Neural crest cell (in vitro differentiated cells): ENCODE results near the gene FGL2. TPM values are rescaled to one million over a fixed set of nuclear protein-coding genes. Genes with fewer than 3 reads are reported as not detected.

ENCODE experiments used
- DNase-seq: peaks from one replicate; pipeline ENCODE4 v3.0.0; 2021; ENCODE audit warnings: low read depth, mixed read lengths, low spot score
- H3K27ac Mint-ChIP-seq: one replicate; pipeline ENCODE4 v1.8.0; 2021; ENCODE audit warnings: mild to moderate bottlenecking, mixed read lengths; ENCODE audit not compliant: unreplicated experiment
- H3K27me3 Mint-ChIP-seq: 2 replicates; pipeline ENCODE4 v1.8.0; 2021; ENCODE audit warnings: low read depth, mild to moderate bottlenecking, mixed read lengths
- H3K36me3 Mint-ChIP-seq: 2 replicates; pipeline ENCODE4 v1.8.0; 2021; ENCODE audit warnings: low read depth, mild to moderate bottlenecking, mixed read lengths
- H3K4me1 Mint-ChIP-seq: 2 replicates; pipeline ENCODE4 v1.8.0; 2021; ENCODE audit warnings: mixed read lengths
- H3K4me3 Mint-ChIP-seq: one replicate; pipeline ENCODE4 v1.8.0; 2021; ENCODE audit warnings: mild to moderate bottlenecking, mixed read lengths
- H3K9me3 Mint-ChIP-seq: 2 replicates; pipeline ENCODE4 v1.8.0; 2021; ENCODE audit warnings: mixed read lengths
- CTCF ChIP-seq: fragments of 200-600 bp; sonication (generic); conservative IDR thresholded peaks from 2 replicates; pipeline ENCODE4 v1.5.0; 2021; ENCODE audit warnings: antibody characterized with exemption, mild to moderate bottlenecking
- long read RNA-seq: library from polyadenylated mRNA; unstranded; transcript quantifications from one replicate; pipeline ENCODE4 v2.0.0, GENCODE V29; 2020
- total RNA-seq: library from RNA; stranded (reverse); gene quantifications from 2 replicates; pipeline ENCODE4 v1.2.1, GENCODE V29; 2021

Gene FGL2
- not detected in 2 replicates for total RNA-seq
- long read RNA-seq, result 0 reads

- no peaks in the 10 kb centered on the region for H3K9me3 Mint-ChIP-seq
- H3K27me3 Mint-ChIP-seq, result peaks cover 14% of the 10 kb centered on the region
- no peaks in the 10 kb centered on the region for H3K36me3 Mint-ChIP-seq
- peaks cover 5% of the 10 kb centered on the region for H3K4me1 Mint-ChIP-seq
- no peak within 1 kb of the TSS for H3K27ac Mint-ChIP-seq
- TF ChIP-seq CTCF, result no peak
- H3K4me3 Mint-ChIP-seq, result no peak within 1 kb of the TSS
- DNase-seq, result no peak
These were observed at the start of gene FGL2 for GRCh38 chr7:77199013-77199966. Gene FGL2 (minus strand): TSS chr7:77199819. CDS start chr7:77199793, 26 bp downstream.

DNA sequence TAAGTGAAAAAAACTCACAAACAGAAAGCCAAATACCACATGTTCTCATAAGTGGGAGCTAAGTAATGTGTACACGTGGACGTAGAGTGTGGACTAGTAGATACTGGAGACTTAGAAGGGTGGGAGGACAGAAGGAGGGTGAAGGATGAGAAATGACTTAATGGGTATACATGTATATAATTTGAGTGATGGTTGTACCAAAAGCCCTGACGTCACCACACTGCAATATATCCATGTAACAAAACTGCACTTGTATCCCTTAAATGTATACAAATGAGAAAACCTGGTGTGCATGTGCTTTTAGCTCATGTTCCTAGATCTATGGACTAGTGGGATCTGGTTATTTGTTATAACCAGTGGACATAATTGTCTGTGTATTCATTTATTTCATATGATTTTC, 48.5 kb upstream of the FGL2 start:
- H3K27me3 Mint-ChIP-seq, result no peaks in the 10 kb centered on the region
- no peaks in the 10 kb centered on the region for H3K36me3 Mint-ChIP-seq
- no peak overlapping the region for H3K27ac Mint-ChIP-seq
- DNase-seq, result no peak
- H3K4me1 Mint-ChIP-seq, result peaks cover 6% of the 10 kb centered on the region
- no peak for TF ChIP-seq CTCF
- H3K9me3 Mint-ChIP-seq, result no peaks in the 10 kb centered on the region
- no peak overlapping the region for H3K4me3 Mint-ChIP-seq

DNA sequence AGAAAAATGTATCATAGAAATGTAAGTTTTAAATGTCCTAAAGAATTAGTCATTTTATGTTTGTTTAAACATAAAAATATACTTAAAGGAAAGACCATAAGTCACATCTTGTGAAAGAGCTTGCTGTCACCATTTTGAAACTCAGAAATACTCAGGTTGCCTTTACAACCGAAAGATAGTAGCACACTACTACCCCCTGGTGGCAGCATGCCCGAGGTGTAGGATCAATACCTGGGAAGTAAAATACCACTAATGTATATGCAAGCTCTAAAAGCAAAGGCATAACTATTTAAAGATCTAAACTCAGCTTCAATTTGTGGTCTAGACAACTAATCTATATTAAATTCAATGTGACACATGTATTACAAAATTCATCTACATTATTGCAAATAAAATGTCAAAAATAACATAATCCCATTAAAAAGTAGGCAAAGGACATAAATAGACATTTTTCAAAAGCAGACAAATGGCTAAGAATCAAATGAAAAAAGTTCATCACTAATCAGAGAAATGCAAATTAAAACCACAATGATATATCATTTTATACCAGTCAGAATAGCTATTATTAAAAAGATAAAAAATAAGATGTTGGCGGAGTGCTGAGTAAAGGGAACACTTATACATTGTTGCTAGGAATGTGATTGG, 47.7 kb upstream of the FGL2 start:
- no peak overlapping the region for H3K4me3 Mint-ChIP-seq
- no peaks in the 10 kb centered on the region for H3K9me3 Mint-ChIP-seq
- H3K4me1 Mint-ChIP-seq, result peaks cover 14% of the 10 kb centered on the region
- H3K36me3 Mint-ChIP-seq, result no peaks in the 10 kb centered on the region
- TF ChIP-seq CTCF, result peak; percentile 92
- no peak overlapping the region for H3K27ac Mint-ChIP-seq
- no peaks in the 10 kb centered on the region for H3K27me3 Mint-ChIP-seq
- peak; percentile 85 for DNase-seq

DNA sequence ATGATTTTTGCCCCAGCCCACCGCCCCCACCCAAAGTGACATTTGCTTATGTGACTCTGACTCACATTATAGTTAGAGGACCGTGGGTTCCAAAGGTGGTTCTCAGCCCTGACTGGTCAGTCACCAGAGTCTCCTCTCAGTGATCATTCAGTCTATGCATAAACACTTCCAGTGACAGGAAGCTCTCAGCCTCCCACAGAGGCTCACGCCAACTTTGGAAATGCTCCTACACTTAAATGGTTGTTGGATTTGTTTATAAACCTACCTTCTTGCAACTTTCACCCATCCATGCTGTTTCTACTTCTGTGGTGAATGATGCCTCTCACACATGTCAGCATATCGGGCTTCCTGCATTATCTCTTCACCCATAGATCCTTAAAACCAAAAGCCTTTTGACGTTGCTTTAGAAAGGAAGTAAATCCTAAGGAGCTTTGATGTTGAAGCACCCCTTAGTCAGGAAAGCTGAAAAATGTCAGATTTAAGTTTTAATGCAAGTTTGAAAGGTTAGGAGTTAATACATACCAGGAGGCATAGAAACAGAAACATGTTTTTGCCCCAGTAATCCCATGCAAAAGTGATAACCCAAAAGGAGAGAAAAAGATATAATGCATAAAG, 46.5 kb upstream of the FGL2 start:
- no peaks in the 10 kb centered on the region for H3K36me3 Mint-ChIP-seq
- peaks cover 20% of the 10 kb centered on the region for H3K4me1 Mint-ChIP-seq
- H3K27me3 Mint-ChIP-seq, result no peaks in the 10 kb centered on the region
- TF ChIP-seq CTCF, result no peak
- H3K27ac Mint-ChIP-seq, result no peak overlapping the region
- no peak for DNase-seq
- no peak overlapping the region for H3K4me3 Mint-ChIP-seq
- H3K9me3 Mint-ChIP-seq, result no peaks in the 10 kb centered on the region

DNA sequence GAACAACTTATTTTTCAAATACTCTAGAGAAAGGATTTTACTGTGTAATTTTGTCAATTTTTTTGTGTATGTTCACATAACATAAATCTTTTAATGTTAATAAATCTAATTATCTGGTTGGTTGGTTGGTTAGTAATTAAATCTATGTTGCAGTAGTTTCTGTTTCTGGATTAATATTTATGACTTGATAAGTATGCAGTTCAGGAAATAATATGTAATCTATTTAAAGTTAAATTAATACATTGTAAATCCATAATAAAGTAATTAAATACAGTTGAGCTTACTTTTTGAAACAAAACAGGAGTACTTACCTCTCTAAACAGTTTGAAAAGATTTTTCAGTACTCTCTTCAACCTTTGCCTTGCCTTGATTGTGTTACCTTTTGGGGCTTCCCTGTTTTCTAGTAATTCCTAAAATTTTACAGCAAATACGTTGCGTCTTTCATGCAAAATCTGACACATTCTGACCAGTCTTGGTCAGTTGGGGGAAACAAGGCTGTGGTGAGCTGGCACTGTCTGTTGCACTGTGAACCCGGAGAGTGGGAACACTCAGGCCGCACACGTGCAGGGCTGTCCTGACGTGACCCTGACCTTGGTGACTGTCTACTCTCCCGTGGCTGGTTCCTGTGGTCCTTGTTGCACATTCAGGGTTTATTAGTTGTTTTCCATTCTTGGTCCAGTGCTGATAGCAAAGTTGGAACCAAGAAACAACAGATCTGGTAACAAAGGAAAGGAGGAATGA, 45.6 kb upstream of the FGL2 start:
- no peaks in the 10 kb centered on the region for H3K27me3 Mint-ChIP-seq
- no peak overlapping the region for H3K4me3 Mint-ChIP-seq
- H3K36me3 Mint-ChIP-seq, result no peaks in the 10 kb centered on the region
- no peak overlapping the region for H3K27ac Mint-ChIP-seq
- H3K9me3 Mint-ChIP-seq, result peaks cover under 1% of the 10 kb centered on the region
- DNase-seq, result no peak
- peaks cover 20% of the 10 kb centered on the region for H3K4me1 Mint-ChIP-seq
- no peak for TF ChIP-seq CTCF
